ENCODE results near the gene CYP27B1. TPM values are rescaled to one million over a fixed set of nuclear protein-coding genes. Genes with fewer than 3 reads are reported as not detected.

Gene CYP27B1
- total RNA-seq, 1 donor from 2014 or later = 4.7 TPM

DNA sequence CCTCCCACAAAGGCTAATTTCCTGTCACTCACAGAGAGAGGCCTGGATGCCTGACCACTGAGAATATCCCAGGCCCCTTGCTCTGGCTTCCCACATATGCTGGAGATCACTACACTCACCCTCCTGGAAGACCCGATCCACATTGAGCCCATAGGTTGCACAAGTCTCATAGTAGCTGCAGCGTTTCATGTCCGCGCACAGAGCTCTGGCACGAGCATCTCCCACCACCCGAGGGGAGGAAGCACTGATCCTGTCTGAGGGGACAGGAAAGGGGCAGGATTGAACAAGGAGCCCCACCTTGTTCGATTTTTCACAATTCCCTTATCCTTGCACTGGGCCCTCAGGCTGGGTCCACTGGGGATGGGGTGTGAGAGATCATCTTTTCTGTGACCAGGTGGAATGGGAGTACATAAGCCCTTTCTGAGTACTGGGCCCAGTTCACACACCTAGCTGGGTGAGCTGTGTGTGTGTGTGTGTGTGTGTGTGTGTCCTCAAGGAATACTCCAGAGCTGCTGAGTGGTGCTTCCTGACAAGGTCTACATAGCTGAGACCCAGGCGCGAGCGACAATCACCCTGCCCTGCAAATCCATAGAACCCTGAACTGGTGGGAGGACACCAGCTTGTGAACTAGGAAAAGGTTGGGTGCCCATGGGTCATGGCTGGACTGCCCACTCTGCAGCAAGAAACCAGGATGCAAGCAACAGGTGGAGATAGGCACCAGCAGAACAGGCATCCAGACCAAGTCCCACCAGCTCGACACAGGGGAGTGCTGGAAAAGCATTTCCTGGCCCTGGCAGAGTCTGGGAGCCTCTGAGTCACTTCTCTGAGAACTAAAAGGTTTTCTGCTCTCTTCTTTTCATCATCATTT is 33.9 kb downstream of the CYP27B1 start:
- TF ChIP-seq, protein P1, sequence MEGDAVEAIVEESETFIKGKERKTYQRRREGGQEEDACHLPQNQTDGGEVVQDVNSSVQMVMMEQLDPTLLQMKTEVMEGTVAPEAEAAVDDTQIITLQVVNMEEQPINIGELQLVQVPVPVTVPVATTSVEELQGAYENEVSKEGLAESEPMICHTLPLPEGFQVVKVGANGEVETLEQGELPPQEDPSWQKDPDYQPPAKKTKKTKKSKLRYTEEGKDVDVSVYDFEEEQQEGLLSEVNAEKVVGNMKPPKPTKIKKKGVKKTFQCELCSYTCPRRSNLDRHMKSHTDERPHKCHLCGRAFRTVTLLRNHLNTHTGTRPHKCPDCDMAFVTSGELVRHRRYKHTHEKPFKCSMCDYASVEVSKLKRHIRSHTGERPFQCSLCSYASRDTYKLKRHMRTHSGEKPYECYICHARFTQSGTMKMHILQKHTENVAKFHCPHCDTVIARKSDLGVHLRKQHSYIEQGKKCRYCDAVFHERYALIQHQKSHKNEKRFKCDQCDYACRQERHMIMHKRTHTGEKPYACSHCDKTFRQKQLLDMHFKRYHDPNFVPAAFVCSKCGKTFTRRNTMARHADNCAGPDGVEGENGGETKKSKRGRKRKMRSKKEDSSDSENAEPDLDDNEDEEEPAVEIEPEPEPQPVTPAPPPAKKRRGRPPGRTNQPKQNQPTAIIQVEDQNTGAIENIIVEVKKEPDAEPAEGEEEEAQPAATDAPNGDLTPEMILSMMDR (IDR thresholded peaks at IDR 0.05; ENCODE audit: unreplicated experiment) = no peak
- H3K27ac Mint-ChIP-seq = no peak overlapping the region
- H3K4me1 Mint-ChIP-seq = peaks cover 10% of the 10 kb centered on the region
- no peaks in the 10 kb centered on the region for H3K9me3 Mint-ChIP-seq
- H3K4me3 Mint-ChIP-seq = no peak overlapping the region
- no peak for DNase-seq (ENCODE audit: low spot score in 2 of 2, unreplicated experiment in 2 of 2)
- H3K27me3 Mint-ChIP-seq (ENCODE audit: low read depth) = peaks cover 93% of the 10 kb centered on the region
- no peaks in the 10 kb centered on the region for H3K36me3 Mint-ChIP-seq

DNA sequence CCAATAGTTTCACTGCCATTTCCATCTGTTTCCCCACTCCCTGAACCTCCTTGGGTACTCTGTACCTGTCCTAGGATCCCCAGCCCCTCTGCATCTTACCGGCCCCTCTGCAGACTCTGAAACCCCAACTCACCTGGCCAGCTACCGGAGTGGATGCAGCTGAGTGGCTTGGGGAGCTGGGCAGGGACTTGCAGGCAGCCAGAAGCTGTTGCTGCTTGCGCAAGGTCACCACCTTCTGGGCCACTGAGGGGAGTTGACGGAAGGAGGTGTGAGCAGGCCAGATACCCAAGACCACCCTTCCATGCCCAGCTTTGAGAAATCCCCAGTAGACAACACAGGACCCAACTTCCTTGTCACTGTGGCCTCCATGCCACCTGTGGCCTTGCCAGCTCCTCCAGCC is 34.6 kb downstream of the CYP27B1 start:
- Mint-ChIP-seq H3K4me3 (no peak overlapping the region), H3K9me3 (no peaks in the 10 kb centered on the region), H3K27ac (no peak overlapping the region), H3K4me1 (peaks cover 10% of the 10 kb centered on the region), H3K36me3 (no peaks in the 10 kb centered on the region), H3K27me3 (ENCODE audit: low read depth) (peaks cover 100% of the 10 kb centered on the region)
- TF ChIP-seq, protein P1 (IDR thresholded peaks at IDR 0.05; ENCODE audit: unreplicated experiment) = no peak
- DNase-seq (ENCODE audit: low spot score in 2 of 2, unreplicated experiment in 2 of 2) = no peak

DNA sequence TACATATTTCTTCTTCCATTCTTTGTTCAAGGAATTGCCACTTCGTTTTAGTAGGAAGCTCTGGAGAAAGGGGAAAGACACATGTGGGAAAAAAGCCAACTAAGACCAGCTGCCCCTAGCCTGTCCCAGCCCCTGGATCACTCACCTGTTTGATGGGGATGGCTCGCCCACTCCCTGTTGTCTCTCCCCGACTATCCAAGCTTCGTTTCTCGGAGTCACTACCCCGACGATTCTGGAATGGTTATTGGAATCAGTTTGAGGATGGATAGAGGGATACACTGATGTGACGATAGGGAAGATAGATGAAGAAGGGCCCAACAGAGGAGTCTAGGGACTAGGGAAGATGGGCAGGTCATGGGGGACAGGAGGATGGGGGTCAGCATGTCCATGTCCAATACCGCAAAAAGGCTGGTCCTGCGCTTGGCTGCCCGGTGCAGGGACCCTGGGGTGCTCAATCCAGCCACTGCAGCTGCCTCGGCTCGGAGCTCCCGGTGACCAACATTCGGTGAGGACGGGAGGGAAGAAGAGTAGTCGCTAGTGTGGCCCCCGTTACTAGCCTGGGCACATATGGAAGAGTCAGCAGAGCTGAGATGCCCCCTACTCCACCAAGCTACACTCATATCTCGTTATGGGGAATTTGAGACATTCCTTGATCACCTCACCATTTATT is 35.3 kb downstream of the CYP27B1 start:
- Mint-ChIP-seq H3K27me3 (ENCODE audit: low read depth) (peaks cover 99% of the 10 kb centered on the region), H3K27ac (no peak overlapping the region), H3K9me3 (no peaks in the 10 kb centered on the region), H3K4me1 (peaks cover 4% of the 10 kb centered on the region), H3K36me3 (no peaks in the 10 kb centered on the region), H3K4me3 (no peak overlapping the region)
- TF ChIP-seq, protein P1 (IDR thresholded peaks at IDR 0.05; ENCODE audit: unreplicated experiment) = no peak
- no peak for DNase-seq (ENCODE audit: low spot score in 2 of 2, unreplicated experiment in 2 of 2)

DNA sequence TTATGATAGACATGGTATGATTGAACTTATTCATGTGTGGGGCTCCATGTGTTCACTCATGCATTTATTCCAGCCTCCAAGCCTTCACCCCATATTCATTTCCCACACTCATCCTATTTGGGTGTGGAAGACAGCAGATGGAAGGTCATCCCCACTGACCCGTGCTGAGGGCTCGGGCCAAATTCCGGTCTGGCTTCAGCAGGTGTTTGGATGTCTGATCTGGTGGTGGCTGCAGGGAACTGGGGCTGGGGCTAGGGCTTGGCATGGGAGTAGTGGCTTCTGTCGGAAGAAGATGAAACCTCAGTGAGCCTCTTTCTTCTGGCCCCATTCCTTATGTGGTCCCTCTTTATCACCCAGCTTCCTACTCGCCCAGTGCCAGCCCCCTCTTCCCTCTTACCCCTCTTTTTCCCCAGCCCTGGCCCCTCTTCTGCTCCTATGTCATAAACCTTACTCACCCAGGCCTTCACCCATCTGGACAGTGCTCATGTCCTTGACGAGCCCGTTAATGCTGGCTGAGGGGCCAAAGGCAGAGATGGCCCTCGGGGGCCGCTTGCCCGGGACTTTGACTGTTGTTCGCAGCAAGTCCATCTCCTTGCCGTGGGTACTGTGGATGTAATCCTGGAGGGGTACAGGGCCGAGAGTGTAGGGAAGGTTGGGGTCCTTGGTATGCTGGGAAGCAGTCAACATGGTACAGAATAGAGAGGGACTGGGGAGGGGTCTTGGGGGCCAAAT is 36.4 kb downstream of the CYP27B1 start:
- TF ChIP-seq, protein P1 (IDR thresholded peaks at IDR 0.05; ENCODE audit: unreplicated experiment) = no peak
- H3K4me3 Mint-ChIP-seq = no peak overlapping the region
- no peak for DNase-seq (ENCODE audit: low spot score in 2 of 2, unreplicated experiment in 2 of 2)
- no peaks in the 10 kb centered on the region for H3K9me3 Mint-ChIP-seq
- H3K27me3 Mint-ChIP-seq (ENCODE audit: low read depth) = peaks cover 97% of the 10 kb centered on the region
- H3K4me1 Mint-ChIP-seq = peaks cover 4% of the 10 kb centered on the region
- H3K27ac Mint-ChIP-seq = no peak overlapping the region
- no peaks in the 10 kb centered on the region for H3K36me3 Mint-ChIP-seq

DNA sequence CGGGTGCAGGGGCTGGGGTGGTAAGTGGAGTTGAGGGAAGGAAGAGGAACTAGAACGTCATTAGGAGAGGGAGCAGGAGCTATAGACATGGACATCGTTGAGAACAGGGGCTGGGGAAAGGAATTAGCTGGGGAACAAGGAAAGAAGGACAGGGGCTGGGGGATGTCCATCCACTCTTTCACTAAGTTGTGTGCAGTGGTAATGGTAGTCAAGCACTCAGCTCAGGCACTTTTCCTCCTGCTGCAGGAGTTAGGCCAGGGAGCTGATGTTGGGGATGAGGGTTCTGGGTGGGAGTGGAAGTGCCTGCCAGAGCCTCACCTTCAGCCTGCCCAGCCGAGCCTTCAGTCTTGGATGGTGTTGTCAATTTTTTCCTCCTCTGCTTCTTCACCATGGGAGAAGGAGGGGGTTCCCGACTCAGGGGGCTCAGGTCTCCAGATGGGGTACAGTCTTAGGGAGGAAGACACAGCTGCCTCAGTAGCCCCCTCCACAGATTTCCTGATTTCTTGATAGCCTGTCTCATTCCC is 37.5 kb downstream of the CYP27B1 start:
- TF ChIP-seq, protein P1 (IDR thresholded peaks at IDR 0.05; ENCODE audit: unreplicated experiment) = no peak
- Mint-ChIP-seq H3K4me3 (no peak overlapping the region), H3K4me1 (peaks cover 4% of the 10 kb centered on the region), H3K27me3 (ENCODE audit: low read depth) (peaks cover 97% of the 10 kb centered on the region), H3K9me3 (no peaks in the 10 kb centered on the region), H3K27ac (no peak overlapping the region), H3K36me3 (no peaks in the 10 kb centered on the region)
- no peak for DNase-seq (ENCODE audit: low spot score in 2 of 2, unreplicated experiment in 2 of 2)

Data from mesothelial cell of epicardium (in vitro differentiated cells).